Measurements from ENCODE around the gene MYO15B. TPM values are rescaled to one million over a fixed set of nuclear protein-coding genes. Genes with fewer than 3 reads are reported as not detected.

Gene MYO15B
- total and polyA plus RNA-seq, 2 experiments from 2014 or later, result 1.3 to 7.2 TPM

GRCh38 chr17:75542728-75543336 lies 44.8 kb upstream of the MYO15B start:
- no peaks in the 10 kb centered on the region for H3K79me2 ChIP-seq (ENCODE audit: insufficient read depth)
- no peak overlapping the region for H3K27ac ChIP-seq
- no peaks in the 10 kb centered on the region for H3K9me2 ChIP-seq (ENCODE audit: insufficient read depth)
- no peaks in the 10 kb centered on the region for H3K27me3 ChIP-seq (replicated peaks; ENCODE audit: insufficient read depth)
- H3K4me1 ChIP-seq (ENCODE audit: insufficient read depth), result no peaks in the 10 kb centered on the region
- no peaks in the 10 kb centered on the region for H4K20me1 ChIP-seq (ENCODE audit: insufficient read depth)
- H3K4me3 ChIP-seq, result no peak overlapping the region
- H2AFZ ChIP-seq, result no peak overlapping the region
- WGBS, 2 experiments (ENCODE audit: low coverage in 1 of 2, low lambda C conversion rate in 2 of 2, missing lambda C conversion rate in 2 of 2), result 72 to 76% methylated on average over 15 of the region's 15 CpGs
- DNase-seq, result no peak
- H3K9me3 ChIP-seq (ENCODE audit: low read depth), result no peaks in the 10 kb centered on the region
- H3K9ac ChIP-seq, result no peak overlapping the region
- no peaks in the 10 kb centered on the region for H3F3A ChIP-seq (ENCODE audit: insufficient read depth)
- H3K36me3 ChIP-seq (ENCODE audit: low read depth), result no peaks in the 10 kb centered on the region
- H3K4me2 ChIP-seq (ENCODE audit: unreplicated experiment), result no peak overlapping the region
- in situ Hi-C loops (cut with MboI), result no loop called here
- TF ChIP-seq EZH2phosphoT487 (IDR thresholded peaks at IDR 0.05; ENCODE audit: insufficient read depth, low read depth), result no peak
- TF ChIP-seq EZH2 (IDR thresholded peaks at IDR 0.05; ENCODE audit: insufficient read depth, poor library complexity, severe bottlenecking), result no peak

GRCh38 chr17:75544250-75544649 lies 43.4 kb upstream of the MYO15B start:
- Histone ChIP-seq H3K36me3 (ENCODE audit: low read depth) (no peaks in the 10 kb centered on the region), H3K4me3 (no peak overlapping the region), H2AFZ (no peak overlapping the region), H4K20me1 (ENCODE audit: insufficient read depth) (no peaks in the 10 kb centered on the region), H3K27me3 (replicated peaks; ENCODE audit: insufficient read depth) (no peaks in the 10 kb centered on the region), H3K4me2 (ENCODE audit: unreplicated experiment) (no peak overlapping the region), H3K9ac (no peak overlapping the region), H3K9me2 (ENCODE audit: insufficient read depth) (no peaks in the 10 kb centered on the region), H3K4me1 (ENCODE audit: insufficient read depth) (no peaks in the 10 kb centered on the region), H3K27ac (no peak overlapping the region), H3F3A (ENCODE audit: insufficient read depth) (no peaks in the 10 kb centered on the region), H3K79me2 (ENCODE audit: insufficient read depth) (no peaks in the 10 kb centered on the region), H3K9me3 (ENCODE audit: low read depth) (no peaks in the 10 kb centered on the region)
- WGBS, 2 experiments (ENCODE audit: low coverage in 1 of 2, low lambda C conversion rate in 2 of 2, missing lambda C conversion rate in 2 of 2), result 53 to 54% methylated on average over 8 of the region's 8 CpGs
- in situ Hi-C loops (cut with MboI), result no loop called here
- TF ChIP-seq EZH2 (IDR thresholded peaks at IDR 0.05; ENCODE audit: insufficient read depth, poor library complexity, severe bottlenecking), result no peak
- TF ChIP-seq EZH2phosphoT487 (IDR thresholded peaks at IDR 0.05; ENCODE audit: insufficient read depth, low read depth), result no peak
- DNase-seq, result no peak

DNA sequence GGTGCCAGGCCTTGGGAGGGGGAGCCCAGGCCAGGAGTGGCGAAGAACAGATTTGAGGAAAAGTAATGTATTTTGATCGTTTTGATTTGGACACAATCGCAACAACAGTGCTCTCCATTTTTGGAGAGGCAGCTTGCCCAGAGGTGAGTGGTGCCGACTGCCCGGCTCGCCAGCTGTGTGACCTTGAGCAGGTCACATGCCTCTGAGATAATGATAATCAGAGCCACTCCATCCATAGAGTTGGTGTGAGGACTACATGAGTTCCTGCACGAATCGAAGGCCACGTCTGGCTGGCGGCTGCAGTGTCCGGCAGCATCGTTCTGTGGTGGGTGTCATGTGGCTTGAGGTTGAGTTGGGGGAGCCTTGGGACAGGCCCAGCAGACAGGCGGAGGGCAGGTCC lies 41.4 kb upstream of the MYO15B start:
- no peaks in the 10 kb centered on the region for H3K4me1 ChIP-seq (ENCODE audit: insufficient read depth)
- no peak overlapping the region for H3K4me2 ChIP-seq (ENCODE audit: unreplicated experiment)
- H3K27ac ChIP-seq, result no peak overlapping the region
- WGBS, 2 experiments (ENCODE audit: low coverage in 1 of 2, low lambda C conversion rate in 2 of 2, missing lambda C conversion rate in 2 of 2), result 75 to 81% methylated on average over 13 of the region's 13 CpGs
- H3K27me3 ChIP-seq (replicated peaks; ENCODE audit: insufficient read depth), result no peaks in the 10 kb centered on the region
- no peak for TF ChIP-seq EZH2 (IDR thresholded peaks at IDR 0.05; ENCODE audit: insufficient read depth, poor library complexity, severe bottlenecking)
- TF ChIP-seq EZH2phosphoT487 (IDR thresholded peaks at IDR 0.05; ENCODE audit: insufficient read depth, low read depth), result no peak
- in situ Hi-C loops (cut with MboI), result no loop called here
- no peak for DNase-seq
- H3K79me2 ChIP-seq (ENCODE audit: insufficient read depth), result no peaks in the 10 kb centered on the region
- H3K9me2 ChIP-seq (ENCODE audit: insufficient read depth), result no peaks in the 10 kb centered on the region
- H3K36me3 ChIP-seq (ENCODE audit: low read depth), result no peaks in the 10 kb centered on the region
- H3K4me3 ChIP-seq, result no peak overlapping the region
- H4K20me1 ChIP-seq (ENCODE audit: insufficient read depth), result no peaks in the 10 kb centered on the region
- no peaks in the 10 kb centered on the region for H3F3A ChIP-seq (ENCODE audit: insufficient read depth)
- H3K9ac ChIP-seq, result no peak overlapping the region
- H2AFZ ChIP-seq, result no peak overlapping the region
- no peaks in the 10 kb centered on the region for H3K9me3 ChIP-seq (ENCODE audit: low read depth)

DNA sequence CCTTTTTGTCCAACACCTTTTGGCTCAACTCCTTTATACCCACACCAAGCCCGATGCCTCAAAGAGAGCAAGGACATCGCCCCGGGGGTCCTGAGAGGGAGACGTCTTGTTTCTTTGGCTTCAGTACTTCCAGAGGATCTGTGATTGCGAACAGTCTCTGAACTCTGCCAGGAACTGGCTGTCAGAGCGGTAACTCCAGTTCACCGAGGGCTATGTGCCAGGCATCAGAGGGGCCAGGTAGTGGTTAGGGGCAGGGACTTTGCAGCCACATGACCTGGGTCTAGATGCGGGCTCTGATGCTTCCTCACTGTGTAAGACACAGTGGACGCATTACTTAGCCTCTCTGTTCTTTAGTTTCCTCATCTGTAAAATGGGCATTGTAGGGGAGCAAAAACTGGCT lies 40.5 kb upstream of the MYO15B start:
- Histone ChIP-seq H3K4me1 (ENCODE audit: insufficient read depth) (no peaks in the 10 kb centered on the region), H3K4me2 (ENCODE audit: unreplicated experiment) (no peak overlapping the region), H3K27ac (no peak overlapping the region), H2AFZ (no peak overlapping the region), H3K27me3 (replicated peaks; ENCODE audit: insufficient read depth) (no peaks in the 10 kb centered on the region), H4K20me1 (ENCODE audit: insufficient read depth) (no peaks in the 10 kb centered on the region), H3K9me3 (ENCODE audit: low read depth) (no peaks in the 10 kb centered on the region), H3K36me3 (ENCODE audit: low read depth) (no peaks in the 10 kb centered on the region), H3K4me3 (no peak overlapping the region), H3K79me2 (ENCODE audit: insufficient read depth) (no peaks in the 10 kb centered on the region), H3F3A (ENCODE audit: insufficient read depth) (no peaks in the 10 kb centered on the region), H3K9me2 (ENCODE audit: insufficient read depth) (no peaks in the 10 kb centered on the region), H3K9ac (no peak overlapping the region)
- no peak for DNase-seq
- WGBS, 2 experiments (ENCODE audit: low coverage in 1 of 2, low lambda C conversion rate in 2 of 2, missing lambda C conversion rate in 2 of 2), result 46 to 60% methylated on average over 9 of the region's 9 CpGs
- in situ Hi-C loops (cut with MboI), result no loop called here
- TF ChIP-seq EZH2phosphoT487 (IDR thresholded peaks at IDR 0.05; ENCODE audit: insufficient read depth, low read depth) (no peak), EZH2 (IDR thresholded peaks at IDR 0.05; ENCODE audit: insufficient read depth, poor library complexity, severe bottlenecking) (no peak)

- DNase-seq, result no peak
- Histone ChIP-seq H3K27me3 (replicated peaks; ENCODE audit: insufficient read depth) (no peaks in the 10 kb centered on the region), H3K4me3 (no peak overlapping the region), H3K9me3 (ENCODE audit: low read depth) (no peaks in the 10 kb centered on the region), H3K27ac (no peak overlapping the region), H3K9ac (no peak overlapping the region), H3K9me2 (ENCODE audit: insufficient read depth) (no peaks in the 10 kb centered on the region), H4K20me1 (ENCODE audit: insufficient read depth) (no peaks in the 10 kb centered on the region), H3K36me3 (ENCODE audit: low read depth) (no peaks in the 10 kb centered on the region), H3K4me2 (ENCODE audit: unreplicated experiment) (no peak overlapping the region), H3F3A (ENCODE audit: insufficient read depth) (no peaks in the 10 kb centered on the region), H3K4me1 (ENCODE audit: insufficient read depth) (no peaks in the 10 kb centered on the region), H2AFZ (no peak overlapping the region), H3K79me2 (ENCODE audit: insufficient read depth) (no peaks in the 10 kb centered on the region)
- in situ Hi-C loops (cut with MboI), result no loop called here
- TF ChIP-seq EZH2phosphoT487 (IDR thresholded peaks at IDR 0.05; ENCODE audit: insufficient read depth, low read depth), result no peak
- TF ChIP-seq EZH2 (IDR thresholded peaks at IDR 0.05; ENCODE audit: insufficient read depth, poor library complexity, severe bottlenecking), result no peak
- WGBS, 2 experiments (ENCODE audit: low coverage in 1 of 2, low lambda C conversion rate in 2 of 2, missing lambda C conversion rate in 2 of 2), result 50 to 64% methylated on average over 5 of the region's 5 CpGs
These were observed 38.8 kb upstream of the MYO15B start for GRCh38 chr17:75548813-75549212.
